HAP-1 (cell line): Measurements from ENCODE around the gene PTPRG.

ENCODE experiments used
- DNase-seq, 2 experiments: peaks; one replicate each; pipeline ENCODE4 v3.0.0-alpha.2; 2016 to 2020; ENCODE audit warnings: low spot score in 2 of 2
- H3K27me3 ChIP-seq: fragments of 250-450 bp; sonication (Bioruptor Pico); 2 replicates; pipeline ENCODE4 v1.5.1; 2020; ENCODE audit warnings: low read depth, mild to moderate bottlenecking, moderate library complexity
- H3K36me3 ChIP-seq: fragments of 250-450 bp; sonication (Bioruptor Pico); replicated peaks from 2 replicates; pipeline ENCODE4 v1.5.1; 2020; ENCODE audit warnings: mild to moderate bottlenecking
- H3K4me1 ChIP-seq: fragments of 250-450 bp; sonication (Bioruptor Pico); 2 replicates; pipeline ENCODE4 v1.5.1; 2020; ENCODE audit warnings: mild to moderate bottlenecking
- H3K4me3 ChIP-seq: fragments of 250-450 bp; sonication (Bioruptor Pico); 2 replicates; pipeline ENCODE4 v1.5.1; 2020; ENCODE audit warnings: mild to moderate bottlenecking, moderate library complexity
- H3K9me3 ChIP-seq: fragments of 250-450 bp; sonication (Bioruptor Pico); 2 replicates; pipeline ENCODE4 v1.5.1; 2020; ENCODE audit warnings: mild to moderate bottlenecking, moderate library complexity
- in situ Hi-C: fragments of 300-500 bp; cut with MboI; formaldehyde crosslinking; loops from 3 replicates; pipeline ENCODE4 v1.14.3; 2020; ENCODE audit warnings: low sequenced_read_pairs, inconsistent platforms, mixed read lengths

Gene PTPRG

GRCh38 chr3:62193586-62194345 lies 632.4 kb downstream of the PTPRG start:
- in situ Hi-C loops, result loop anchor here (25.0 kb wide), 3 partner anchors 506 to 781 kb away; no protein-coding TSS in a partner anchor
- DNase-seq, result no peak
- H3K4me1 ChIP-seq, result no peaks in the 10 kb centered on the region
- H3K27me3 ChIP-seq, result no peaks in the 10 kb centered on the region
- H3K36me3 ChIP-seq, result no peaks in the 10 kb centered on the region
- no peak overlapping the region for H3K4me3 ChIP-seq
- no peaks in the 10 kb centered on the region for H3K9me3 ChIP-seq

- no peaks in the 10 kb centered on the region for H3K9me3 ChIP-seq
- in situ Hi-C loops, result loop anchor here (25.0 kb wide), 3 partner anchors 510 to 785 kb away; no protein-coding TSS in a partner anchor
Observed at GRCh38 chr3:62197350-62198012, 636.1 kb downstream of the PTPRG start.

GRCh38 chr3:62199126-62199525 lies 637.8 kb downstream of the PTPRG start:
- Histone ChIP-seq H3K36me3 (no peaks in the 10 kb centered on the region), H3K27me3 (no peaks in the 10 kb centered on the region), H3K4me1 (no peaks in the 10 kb centered on the region), H3K4me3 (no peak overlapping the region), H3K9me3 (no peaks in the 10 kb centered on the region)
- in situ Hi-C loops, result loop anchor here (25.0 kb wide), 3 partner anchors 512 to 787 kb away; no protein-coding TSS in a partner anchor
- DNase-seq, result no peak

More at GRCh38 chr3:62197350-62198012, 636.1 kb downstream of the PTPRG start:
- Histone ChIP-seq H3K4me3 (no peak overlapping the region), H3K4me1 (no peaks in the 10 kb centered on the region), H3K27me3 (no peaks in the 10 kb centered on the region), H3K36me3 (no peaks in the 10 kb centered on the region)
- DNase-seq, result no peak

- in situ Hi-C loops, result loop anchor here (5.0 to 10.0 kb wide), 2 partner anchors 123 to 356 kb away; no protein-coding TSS in a partner anchor
- Histone ChIP-seq H3K4me3 (no peak overlapping the region), H3K36me3 (no peaks in the 10 kb centered on the region), H3K9me3 (no peaks in the 10 kb centered on the region), H3K27me3 (no peaks in the 10 kb centered on the region), H3K4me1 (no peaks in the 10 kb centered on the region)
- peak; percentile 45 to 50 for DNase-seq
Observed at GRCh38 chr3:62201438-62202035, 640.2 kb downstream of the PTPRG start.

- Histone ChIP-seq H3K27me3 (no peaks in the 10 kb centered on the region), H3K4me1 (no peaks in the 10 kb centered on the region), H3K9me3 (no peaks in the 10 kb centered on the region), H3K4me3 (no peak overlapping the region), H3K36me3 (no peaks in the 10 kb centered on the region)
- in situ Hi-C loops, result loop anchor here (5.0 to 10.0 kb wide), 2 partner anchors 122 to 354 kb away; no protein-coding TSS in a partner anchor
- no peak for DNase-seq
Observed at GRCh38 chr3:62203152-62203551, 641.8 kb downstream of the PTPRG start.

- H3K36me3 ChIP-seq, result no peaks in the 10 kb centered on the region
- H3K4me1 ChIP-seq, result no peaks in the 10 kb centered on the region
- no peaks in the 10 kb centered on the region for H3K9me3 ChIP-seq
- no peaks in the 10 kb centered on the region for H3K27me3 ChIP-seq
- in situ Hi-C loops, result loop anchor here (5.0 to 10.0 kb wide), 2 partner anchors 121 to 354 kb away; no protein-coding TSS in a partner anchor
- no peak overlapping the region for H3K4me3 ChIP-seq
- DNase-seq, result no peak
Observed at GRCh38 chr3:62203561-62203960, 642.2 kb downstream of the PTPRG start.

GRCh38 chr3:62207197-62207596 lies 645.8 kb downstream of the PTPRG start:
- no peak for DNase-seq
- no peaks in the 10 kb centered on the region for H3K27me3 ChIP-seq
- H3K4me3 ChIP-seq, result no peak overlapping the region
- in situ Hi-C loops, result loop anchor here (10.0 kb wide), 1 partner anchor 118 kb away; no protein-coding TSS in a partner anchor
- no peaks in the 10 kb centered on the region for H3K36me3 ChIP-seq
- H3K9me3 ChIP-seq, result no peaks in the 10 kb centered on the region
- H3K4me1 ChIP-seq, result no peaks in the 10 kb centered on the region

GRCh38 chr3:62208385-62208784 lies 647.0 kb downstream of the PTPRG start:
- in situ Hi-C loops, result loop anchor here (10.0 kb wide), 1 partner anchor 116 kb away; no protein-coding TSS in a partner anchor
- H3K4me1 ChIP-seq, result no peaks in the 10 kb centered on the region
- H3K4me3 ChIP-seq, result no peak overlapping the region
- H3K9me3 ChIP-seq, result no peaks in the 10 kb centered on the region
- no peaks in the 10 kb centered on the region for H3K36me3 ChIP-seq
- no peak for DNase-seq
- H3K27me3 ChIP-seq, result no peaks in the 10 kb centered on the region

- in situ Hi-C loops, result loop anchor here (10.0 kb wide), 1 partner anchor 116 kb away; no protein-coding TSS in a partner anchor
- Histone ChIP-seq H3K9me3 (no peaks in the 10 kb centered on the region), H3K4me3 (no peak overlapping the region), H3K27me3 (no peaks in the 10 kb centered on the region), H3K4me1 (no peaks in the 10 kb centered on the region), H3K36me3 (no peaks in the 10 kb centered on the region)
- DNase-seq, result no peak
Observed at GRCh38 chr3:62209101-62209500, 647.7 kb downstream of the PTPRG start.

GRCh38 chr3:62210011-62210410 lies 648.6 kb downstream of the PTPRG start:
- DNase-seq, result no peak
- Histone ChIP-seq H3K36me3 (no peaks in the 10 kb centered on the region), H3K9me3 (no peaks in the 10 kb centered on the region), H3K4me1 (no peaks in the 10 kb centered on the region), H3K27me3 (no peaks in the 10 kb centered on the region), H3K4me3 (no peak overlapping the region)
- in situ Hi-C loops, result no loop called here

- Histone ChIP-seq H3K4me1 (no peaks in the 10 kb centered on the region), H3K4me3 (no peak overlapping the region), H3K36me3 (no peaks in the 10 kb centered on the region), H3K27me3 (no peaks in the 10 kb centered on the region), H3K9me3 (no peaks in the 10 kb centered on the region)
- DNase-seq, result peak in 1 of 2 experiments; percentile 16
- in situ Hi-C loops, result no loop called here
Observed at GRCh38 chr3:62211675-62212429, 650.5 kb downstream of the PTPRG start.

- no peak overlapping the region for H3K4me3 ChIP-seq
- no peaks in the 10 kb centered on the region for H3K9me3 ChIP-seq
- no peak for DNase-seq
- H3K27me3 ChIP-seq, result no peaks in the 10 kb centered on the region
- H3K36me3 ChIP-seq, result no peaks in the 10 kb centered on the region
- H3K4me1 ChIP-seq, result no peaks in the 10 kb centered on the region
- in situ Hi-C loops, result no loop called here
Observed at GRCh38 chr3:62214850-62215249, 653.5 kb downstream of the PTPRG start.

- no peaks in the 10 kb centered on the region for H3K4me1 ChIP-seq
- H3K9me3 ChIP-seq, result no peaks in the 10 kb centered on the region
- in situ Hi-C loops, result no loop called here
- no peaks in the 10 kb centered on the region for H3K36me3 ChIP-seq
- H3K27me3 ChIP-seq, result no peaks in the 10 kb centered on the region
- H3K4me3 ChIP-seq, result no peak overlapping the region
- DNase-seq, result no peak
Observed at GRCh38 chr3:62220616-62221015, 659.2 kb downstream of the PTPRG start.
